ENCODE results near the gene PTDSS2. TPM values are rescaled to one million over a fixed set of nuclear protein-coding genes. Genes with fewer than 3 reads are reported as not detected.

The PTDSS2 gene
- total and polyA plus RNA-seq, 2 of the 13 experiments (the other 11 are each of a cell fraction or from before 2014, with no cell fraction given) = 21.7 to 26.4 TPM

DNA sequence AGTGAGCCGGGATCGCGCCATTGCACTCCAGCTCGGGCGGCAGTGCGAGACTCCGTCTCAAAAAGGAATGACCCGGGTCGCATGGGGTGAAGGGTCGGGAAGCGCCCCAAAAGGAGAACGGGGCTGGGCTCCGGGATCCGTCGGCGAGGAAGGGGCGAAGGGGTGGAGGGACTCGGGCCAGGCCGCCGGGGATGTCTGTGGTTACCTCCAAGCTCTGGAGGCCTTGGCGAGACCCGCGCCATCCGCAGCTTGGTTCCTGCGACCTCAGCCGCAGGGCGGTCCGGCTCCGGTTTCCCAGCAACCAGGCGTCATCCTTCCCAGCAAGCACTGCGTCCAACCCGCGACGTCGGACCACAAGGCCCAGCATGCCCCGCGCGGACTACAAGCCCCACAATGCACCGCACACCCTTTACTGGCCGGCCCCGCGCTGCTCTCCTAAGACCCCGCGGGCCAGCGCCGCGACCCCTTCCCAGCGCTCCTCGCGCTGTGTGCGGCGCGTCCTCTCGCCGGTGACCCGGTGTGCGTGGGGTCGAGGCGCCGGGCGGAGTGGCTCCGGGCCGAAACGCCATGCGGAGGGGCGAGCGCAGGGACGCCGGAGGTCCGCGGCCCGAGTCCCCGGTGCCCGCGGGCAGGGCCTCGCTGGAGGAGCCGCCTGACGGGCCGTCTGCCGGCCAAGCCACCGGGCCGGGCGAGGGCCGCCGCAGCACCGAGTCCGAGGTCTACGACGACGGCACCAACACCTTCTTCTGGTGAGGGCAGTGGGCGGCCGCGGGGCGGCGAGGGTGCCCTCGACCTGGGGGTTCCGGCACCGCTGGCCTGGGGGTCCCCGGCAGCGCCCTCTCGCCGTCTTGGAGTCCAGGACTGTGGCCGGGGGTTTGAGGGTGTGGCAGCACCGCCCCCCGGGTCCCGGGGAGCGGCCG lies at the start of gene PTDSS2 (continued):
- TF ChIP-seq, protein P1, sequence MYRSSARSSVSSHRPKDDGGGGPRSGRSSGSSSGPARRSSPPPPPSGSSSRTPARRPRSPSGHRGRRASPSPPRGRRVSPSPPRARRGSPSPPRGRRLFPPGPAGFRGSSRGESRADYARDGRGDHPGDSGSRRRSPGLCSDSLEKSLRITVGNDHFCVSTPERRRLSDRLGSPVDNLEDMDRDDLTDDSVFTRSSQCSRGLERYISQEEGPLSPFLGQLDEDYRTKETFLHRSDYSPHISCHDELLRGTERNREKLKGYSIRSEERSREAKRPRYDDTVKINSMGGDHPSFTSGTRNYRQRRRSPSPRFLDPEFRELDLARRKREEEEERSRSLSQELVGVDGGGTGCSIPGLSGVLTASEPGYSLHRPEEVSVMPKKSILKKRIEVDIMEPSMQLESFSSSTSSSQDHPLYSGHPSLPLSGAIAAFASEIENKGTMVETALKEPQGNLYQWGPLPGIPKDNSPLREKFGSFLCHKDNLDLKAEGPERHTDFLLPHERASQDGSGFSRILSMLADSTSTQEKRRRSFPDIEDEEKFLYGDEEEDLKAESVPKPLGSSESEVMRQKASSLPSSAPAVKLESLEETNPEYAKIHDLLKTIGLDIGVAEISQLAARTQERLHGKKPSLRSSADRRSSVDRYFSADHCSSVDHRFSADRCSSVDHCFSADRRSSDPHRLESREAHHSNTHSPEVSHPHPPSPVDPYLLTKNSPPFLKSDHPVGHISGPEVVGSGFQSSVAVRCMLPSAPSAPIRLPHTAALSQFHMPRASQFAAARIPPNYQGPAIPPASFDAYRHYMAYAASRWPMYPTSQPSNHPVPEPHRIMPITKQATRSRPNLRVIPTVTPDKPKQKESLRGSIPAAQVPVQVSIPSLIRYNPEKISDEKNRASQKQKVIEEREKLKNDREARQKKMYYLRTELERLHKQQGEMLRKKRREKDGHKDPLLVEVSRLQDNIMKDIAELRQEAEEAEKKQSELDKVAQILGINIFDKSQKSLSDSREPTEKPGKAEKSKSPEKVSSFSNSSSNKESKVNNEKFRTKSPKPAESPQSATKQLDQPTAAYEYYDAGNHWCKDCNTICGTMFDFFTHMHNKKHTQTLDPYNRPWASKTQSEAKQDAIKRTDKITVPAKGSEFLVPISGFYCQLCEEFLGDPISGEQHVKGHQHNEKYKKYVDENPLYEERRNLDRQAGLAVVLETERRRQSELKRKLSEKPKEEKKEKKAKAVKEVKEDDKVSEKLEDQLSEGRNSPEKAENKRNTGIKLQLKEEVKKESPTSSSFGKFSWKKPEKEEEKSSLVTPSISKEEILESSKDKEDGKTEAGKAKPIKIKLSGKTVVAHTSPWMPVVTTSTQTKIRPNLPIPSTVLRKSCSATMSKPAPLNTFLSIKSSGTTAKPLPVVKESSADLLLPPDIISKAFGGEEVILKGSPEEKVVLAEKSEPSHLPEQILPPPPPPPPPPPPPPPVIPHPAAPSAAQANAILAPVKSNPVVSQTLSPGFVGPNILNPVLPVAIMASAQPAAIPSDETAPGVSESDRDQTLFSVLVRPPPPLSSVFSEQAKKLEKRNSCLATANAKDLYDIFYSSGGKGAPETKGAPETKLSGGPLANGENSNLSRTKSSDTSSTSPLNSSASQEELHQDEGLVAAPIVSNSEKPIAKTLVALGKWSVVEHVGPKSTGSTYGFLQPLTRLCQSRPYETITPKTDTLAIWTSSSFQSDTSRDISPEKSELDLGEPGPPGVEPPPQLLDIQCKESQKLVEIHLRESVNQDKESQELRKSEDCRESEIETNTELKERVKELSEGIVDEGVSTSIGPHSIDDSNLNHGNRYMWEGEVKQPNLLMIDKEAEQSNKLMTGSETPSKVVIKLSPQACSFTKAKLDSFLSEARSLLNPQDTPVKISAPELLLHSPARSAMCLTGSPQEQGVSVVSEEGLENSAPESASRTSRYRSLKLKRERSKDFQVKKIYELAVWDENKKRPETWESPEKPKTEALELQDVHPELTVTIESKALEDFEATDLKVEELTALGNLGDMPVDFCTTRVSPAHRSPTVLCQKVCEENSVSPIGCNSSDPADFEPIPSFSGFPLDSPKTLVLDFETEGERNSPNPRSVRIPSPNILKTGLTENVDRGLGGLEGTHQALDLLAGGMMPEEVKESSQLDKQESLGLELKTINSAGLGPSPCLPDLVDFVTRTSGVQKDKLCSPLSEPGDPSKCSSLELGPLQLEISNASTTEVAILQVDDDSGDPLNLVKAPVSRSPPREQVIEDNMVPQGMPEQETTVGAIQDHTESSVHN (CRISPR knock-in tag; IDR thresholded peaks at IDR 0.05) = 0 out of 2 replicates have a peak, but pooled peaks have one; percentile 19
- TF ChIP-seq, protein P2, sequence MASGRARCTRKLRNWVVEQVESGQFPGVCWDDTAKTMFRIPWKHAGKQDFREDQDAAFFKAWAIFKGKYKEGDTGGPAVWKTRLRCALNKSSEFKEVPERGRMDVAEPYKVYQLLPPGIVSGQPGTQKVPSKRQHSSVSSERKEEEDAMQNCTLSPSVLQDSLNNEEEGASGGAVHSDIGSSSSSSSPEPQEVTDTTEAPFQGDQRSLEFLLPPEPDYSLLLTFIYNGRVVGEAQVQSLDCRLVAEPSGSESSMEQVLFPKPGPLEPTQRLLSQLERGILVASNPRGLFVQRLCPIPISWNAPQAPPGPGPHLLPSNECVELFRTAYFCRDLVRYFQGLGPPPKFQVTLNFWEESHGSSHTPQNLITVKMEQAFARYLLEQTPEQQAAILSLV (CRISPR knock-in tag; IDR thresholded peaks at IDR 0.05; ENCODE audit: borderline replicate concordance) = peak; percentile 64; the same call in 1 of the 2 replicates
- TF ChIP-seq CEBPB (IDR thresholded peaks at IDR 0.05; ENCODE audit: borderline replicate concordance, low read depth, low read length) = no peak
- TF ChIP-seq, protein P3, sequence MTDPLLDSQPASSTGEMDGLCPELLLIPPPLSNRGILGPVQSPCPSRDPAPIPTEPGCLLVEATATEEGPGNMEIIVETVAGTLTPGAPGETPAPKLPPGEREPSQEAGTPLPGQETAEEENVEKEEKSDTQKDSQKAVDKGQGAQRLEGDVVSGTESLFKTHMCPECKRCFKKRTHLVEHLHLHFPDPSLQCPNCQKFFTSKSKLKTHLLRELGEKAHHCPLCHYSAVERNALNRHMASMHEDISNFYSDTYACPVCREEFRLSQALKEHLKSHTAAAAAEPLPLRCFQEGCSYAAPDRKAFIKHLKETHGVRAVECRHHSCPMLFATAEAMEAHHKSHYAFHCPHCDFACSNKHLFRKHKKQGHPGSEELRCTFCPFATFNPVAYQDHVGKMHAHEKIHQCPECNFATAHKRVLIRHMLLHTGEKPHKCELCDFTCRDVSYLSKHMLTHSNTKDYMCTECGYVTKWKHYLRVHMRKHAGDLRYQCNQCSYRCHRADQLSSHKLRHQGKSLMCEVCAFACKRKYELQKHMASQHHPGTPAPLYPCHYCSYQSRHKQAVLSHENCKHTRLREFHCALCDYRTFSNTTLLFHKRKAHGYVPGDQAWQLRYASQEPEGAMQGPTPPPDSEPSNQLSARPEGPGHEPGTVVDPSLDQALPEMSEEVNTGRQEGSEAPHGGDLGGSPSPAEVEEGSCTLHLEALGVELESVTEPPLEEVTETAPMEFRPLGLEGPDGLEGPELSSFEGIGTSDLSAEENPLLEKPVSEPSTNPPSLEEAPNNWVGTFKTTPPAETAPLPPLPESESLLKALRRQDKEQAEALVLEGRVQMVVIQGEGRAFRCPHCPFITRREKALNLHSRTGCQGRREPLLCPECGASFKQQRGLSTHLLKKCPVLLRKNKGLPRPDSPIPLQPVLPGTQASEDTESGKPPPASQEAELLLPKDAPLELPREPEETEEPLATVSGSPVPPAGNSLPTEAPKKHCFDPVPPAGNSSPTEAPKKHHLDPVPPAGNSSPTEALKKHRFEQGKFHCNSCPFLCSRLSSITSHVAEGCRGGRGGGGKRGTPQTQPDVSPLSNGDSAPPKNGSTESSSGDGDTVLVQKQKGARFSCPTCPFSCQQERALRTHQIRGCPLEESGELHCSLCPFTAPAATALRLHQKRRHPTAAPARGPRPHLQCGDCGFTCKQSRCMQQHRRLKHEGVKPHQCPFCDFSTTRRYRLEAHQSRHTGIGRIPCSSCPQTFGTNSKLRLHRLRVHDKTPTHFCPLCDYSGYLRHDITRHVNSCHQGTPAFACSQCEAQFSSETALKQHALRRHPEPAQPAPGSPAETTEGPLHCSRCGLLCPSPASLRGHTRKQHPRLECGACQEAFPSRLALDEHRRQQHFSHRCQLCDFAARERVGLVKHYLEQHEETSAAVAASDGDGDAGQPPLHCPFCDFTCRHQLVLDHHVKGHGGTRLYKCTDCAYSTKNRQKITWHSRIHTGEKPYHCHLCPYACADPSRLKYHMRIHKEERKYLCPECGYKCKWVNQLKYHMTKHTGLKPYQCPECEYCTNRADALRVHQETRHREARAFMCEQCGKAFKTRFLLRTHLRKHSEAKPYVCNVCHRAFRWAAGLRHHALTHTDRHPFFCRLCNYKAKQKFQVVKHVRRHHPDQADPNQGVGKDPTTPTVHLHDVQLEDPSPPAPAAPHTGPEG (CRISPR knock-in tag; IDR thresholded peaks at IDR 0.05) = peak; percentile 76; the same call in 1 of the 2 replicates
- TF ChIP-seq, protein P4, sequence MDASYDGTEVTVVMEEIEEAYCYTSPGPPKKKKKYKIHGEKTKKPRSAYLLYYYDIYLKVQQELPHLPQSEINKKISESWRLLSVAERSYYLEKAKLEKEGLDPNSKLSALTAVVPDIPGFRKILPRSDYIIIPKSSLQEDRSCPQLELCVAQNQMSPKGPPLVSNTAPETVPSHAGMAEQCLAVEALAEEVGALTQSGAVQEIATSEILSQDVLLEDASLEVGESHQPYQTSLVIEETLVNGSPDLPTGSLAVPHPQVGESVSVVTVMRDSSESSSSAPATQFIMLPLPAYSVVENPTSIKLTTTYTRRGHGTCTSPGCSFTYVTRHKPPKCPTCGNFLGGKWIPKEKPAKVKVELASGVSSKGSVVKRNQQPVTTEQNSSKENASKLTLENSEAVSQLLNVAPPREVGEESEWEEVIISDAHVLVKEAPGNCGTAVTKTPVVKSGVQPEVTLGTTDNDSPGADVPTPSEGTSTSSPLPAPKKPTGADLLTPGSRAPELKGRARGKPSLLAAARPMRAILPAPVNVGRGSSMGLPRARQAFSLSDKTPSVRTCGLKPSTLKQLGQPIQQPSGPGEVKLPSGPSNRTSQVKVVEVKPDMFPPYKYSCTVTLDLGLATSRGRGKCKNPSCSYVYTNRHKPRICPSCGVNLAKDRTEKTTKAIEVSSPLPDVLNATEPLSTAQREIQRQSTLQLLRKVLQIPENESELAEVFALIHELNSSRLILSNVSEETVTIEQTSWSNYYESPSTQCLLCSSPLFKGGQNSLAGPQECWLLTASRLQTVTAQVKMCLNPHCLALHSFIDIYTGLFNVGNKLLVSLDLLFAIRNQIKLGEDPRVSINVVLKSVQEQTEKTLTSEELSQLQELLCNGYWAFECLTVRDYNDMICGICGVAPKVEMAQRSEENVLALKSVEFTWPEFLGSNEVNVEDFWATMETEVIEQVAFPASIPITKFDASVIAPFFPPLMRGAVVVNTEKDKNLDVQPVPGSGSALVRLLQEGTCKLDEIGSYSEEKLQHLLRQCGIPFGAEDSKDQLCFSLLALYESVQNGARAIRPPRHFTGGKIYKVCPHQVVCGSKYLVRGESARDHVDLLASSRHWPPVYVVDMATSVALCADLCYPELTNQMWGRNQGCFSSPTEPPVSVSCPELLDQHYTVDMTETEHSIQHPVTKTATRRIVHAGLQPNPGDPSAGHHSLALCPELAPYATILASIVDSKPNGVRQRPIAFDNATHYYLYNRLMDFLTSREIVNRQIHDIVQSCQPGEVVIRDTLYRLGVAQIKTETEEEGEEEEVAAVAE (CRISPR knock-in tag; IDR thresholded peaks at IDR 0.05; ENCODE audit: borderline replicate concordance) = peak; percentile 74; the same call in 1 of the 2 replicates
- no peak for TF ChIP-seq ZBTB3 (CRISPR knock-in tag; IDR thresholded peaks at IDR 0.05; ENCODE audit: borderline replicate concordance, low read depth)
